HG03045 (cell line): ENCODE measurements around the gene IBSP.

Source experiments
- ATAC-seq: cut with Tn5 transposase; IDR thresholded peaks from one replicate; pipeline ENCODE4 v1.9.1; 2021; ENCODE audit warnings: mild to moderate bottlenecking, moderate library complexity; ENCODE audit not compliant: unreplicated experiment

Gene IBSP

GRCh38 chr4:87799301-87800113 is at the start of gene IBSP:
Gene IBSP, plus strand, starts transcription at chr4:87799554. Its CDS starts 2,808 bp downstream, at chr4:87802362.
- no peak for ATAC-seq

- no peak for ATAC-seq
Observed at GRCh38 chr4:87749883-87750282, 49.5 kb upstream of the IBSP start.

GRCh38 chr4:87758270-87758669 is 41.1 kb upstream of the IBSP start:
- ATAC-seq, result no peak

GRCh38 chr4:87762311-87762710 is 37.0 kb upstream of the IBSP start:
- no peak for ATAC-seq

- ATAC-seq, result no peak
Observed at GRCh38 chr4:87781569-87781968, 17.8 kb upstream of the IBSP start.

GRCh38 chr4:87783781-87784180 is 15.6 kb upstream of the IBSP start:
- ATAC-seq, result no peak

GRCh38 chr4:87785731-87786509 is 13.4 kb upstream of the IBSP start:
- ATAC-seq, result no peak

GRCh38 chr4:87802858-87803257 is 3.5 kb downstream of the IBSP start:
- no peak for ATAC-seq

GRCh38 chr4:87803421-87803820 is 4.1 kb downstream of the IBSP start:
- no peak for ATAC-seq

- ATAC-seq, result no peak
Observed at GRCh38 chr4:87804871-87805270, 5.5 kb downstream of the IBSP start.

- no peak for ATAC-seq
Observed at GRCh38 chr4:87805971-87806370, 6.6 kb downstream of the IBSP start.

- no peak for ATAC-seq
Observed at GRCh38 chr4:87806520-87806919, 7.2 kb downstream of the IBSP start.

- ATAC-seq, result no peak
Observed at GRCh38 chr4:87807402-87807801, 8.0 kb downstream of the IBSP start.

- ATAC-seq, result no peak
Observed at GRCh38 chr4:87811977-87812376, 12.6 kb downstream of the IBSP start.

- no peak for ATAC-seq
Observed at GRCh38 chr4:87819281-87819919, 20.0 kb downstream of the IBSP start.

- no peak for ATAC-seq
Observed at GRCh38 chr4:87823200-87823599, 23.8 kb downstream of the IBSP start.

- ATAC-seq, result no peak
Observed at GRCh38 chr4:87823724-87824123, 24.4 kb downstream of the IBSP start.

GRCh38 chr4:87824352-87824751 is 25.0 kb downstream of the IBSP start:
- no peak for ATAC-seq

GRCh38 chr4:87832669-87833068 is 33.3 kb downstream of the IBSP start, which contains the start of gene MEPE:
Gene MEPE, plus strand, starts transcription at chr4:87832969. Its CDS starts 1,746 bp downstream, at chr4:87834715.
- ATAC-seq, result no peak

- ATAC-seq, result no peak
Observed at GRCh38 chr4:87834401-87834800, 35.0 kb downstream of the IBSP start.

- ATAC-seq, result no peak
Observed at GRCh38 chr4:87835197-87835596, 35.8 kb downstream of the IBSP start.

- no peak for ATAC-seq
Observed at GRCh38 chr4:87835743-87836142, 36.4 kb downstream of the IBSP start.
